H1 (cell line): Measurements from ENCODE around the gene SIK3. TPM values are rescaled to one million over a fixed set of nuclear protein-coding genes. Genes with fewer than 3 reads are reported as not detected.

Source experiments
- CTCF ChIA-PET: fragments of 300-600 bp; sonication (Branson Sonifier 250); formaldehyde crosslinking; loops from one replicate; lab custom pipeline; 2021; ENCODE audit not compliant: partially characterized antibody; lab: Charles Lee
- POLR2A ChIA-PET: fragments of 300-600 bp; sonication (Branson Sonifier 250); formaldehyde crosslinking; loops from one replicate; lab custom pipeline; 2021; ENCODE audit warnings: inconsistent platforms; ENCODE audit not compliant: partially characterized antibody; lab: Charles Lee
- DNase-seq, 2 experiments: peaks; one replicate each; pipeline versions ENCODE4 v3.0.0 to v3.0.0-alpha.2; 2010 to 2022; ENCODE audit warnings: low spot score in 2 of 2, low read depth in 1 of 2, mixed read lengths in 1 of 2
- FAIRE-seq: peaks from 2 replicates; lab custom pipeline; 2011; peaks lifted over from hg19 to GRCh38; lab: Jason Lieb, UNC
- H2AFZ ChIP-seq: 2 replicates; pipeline ENCODE4 v1.8.1; 2012; ENCODE audit warnings: low read length, inconsistent platforms
- H2AK5ac ChIP-seq: 2 replicates; pipeline ENCODE4 v1.6.1; 2013; ENCODE audit warnings: low read depth, low read length
- H2BK120ac ChIP-seq: replicated peaks from 2 replicates; pipeline ENCODE3; 2013; ENCODE audit warnings: low read depth, low read length, inconsistent platforms
- H2BK12ac ChIP-seq: 2 replicates; pipeline ENCODE4 v1.6.1; 2013; ENCODE audit warnings: low read depth, low read length
- H2BK15ac ChIP-seq: 2 replicates; pipeline ENCODE4 v1.6.1; 2013; ENCODE audit warnings: low read length
- H2BK20ac ChIP-seq: 2 replicates; pipeline ENCODE4 v1.6.1; 2013; ENCODE audit warnings: low read length
- H2BK5ac ChIP-seq: 2 replicates; pipeline ENCODE4 v1.6.1; 2013; ENCODE audit warnings: low read depth, low read length
- H3K14ac ChIP-seq: 2 replicates; pipeline ENCODE4 v1.6.1; 2013; ENCODE audit warnings: inconsistent platforms; ENCODE audit not compliant: insufficient read length
- H3K18ac ChIP-seq: 2 replicates; pipeline ENCODE4 v1.6.1; 2013; ENCODE audit warnings: low read length; ENCODE audit errors: extremely low read depth
- H3K23ac ChIP-seq: 2 replicates; pipeline ENCODE4 v1.6.1; 2013; ENCODE audit warnings: inconsistent platforms; ENCODE audit not compliant: insufficient read length
- H3K23me2 ChIP-seq: 2 replicates; pipeline ENCODE4 v1.6.1; 2013; ENCODE audit warnings: low read depth, low read length
- H3K27ac ChIP-seq: 2 replicates; pipeline ENCODE4 v1.6.1; 2011; ENCODE audit warnings: low read depth, low read length, inconsistent platforms
- H3K27me3 ChIP-seq, 4 experiments: replicated peaks in 1 of 4; 1 replicate in 1 of 4; 2 replicates in 3 of 4; pipeline versions ENCODE4 v1.6.1 to v1.8.1; 2011 to 2013; ENCODE audit warnings: low read length in 3 of 4, mild to moderate bottlenecking in 3 of 4, inconsistent platforms in 2 of 4, mixed read lengths in 2 of 4, moderate library complexity in 1 of 4; ENCODE audit not compliant: control insufficient read depth in 3 of 4, insufficient read depth in 3 of 4; ENCODE audit errors: extremely low read depth in 1 of 4
- H3K36me3 ChIP-seq, 4 experiments: 2 replicates each; pipeline versions ENCODE4 v1.6.1 to v1.8.1; 2011 to 2013; ENCODE audit warnings: mild to moderate bottlenecking in 4 of 4, low read length in 3 of 4, moderate library complexity in 2 of 4, control low read depth in 1 of 4, inconsistent platforms in 1 of 4; ENCODE audit not compliant: insufficient read depth in 4 of 4, control insufficient read depth in 2 of 4
- H3K4ac ChIP-seq: replicated peaks from 2 replicates; pipeline ENCODE3; 2013; ENCODE audit warnings: low read length, low read depth, mixed read lengths, inconsistent platforms; ENCODE audit not compliant: insufficient read length
- H3K4me1 ChIP-seq, 4 experiments: replicated peaks in 1 of 4; 1 replicate in 1 of 4; 2 replicates in 3 of 4; pipeline versions ENCODE4 v1.6.1 to v1.8.1; 2011 to 2013; ENCODE audit warnings: low read length in 3 of 4, inconsistent platforms in 2 of 4, mixed read lengths in 1 of 4; ENCODE audit not compliant: insufficient read depth in 4 of 4, control insufficient read depth in 3 of 4
- H3K4me2 ChIP-seq, 2 experiments: 2 replicates each; pipeline versions ENCODE4 v1.6.1 to v1.8.1; 2011 to 2013; ENCODE audit warnings: low read depth in 2 of 2, low read length in 2 of 2, control low read depth in 1 of 2, inconsistent platforms in 1 of 2, mild to moderate bottlenecking in 1 of 2; ENCODE audit not compliant: insufficient read depth in 1 of 2
- H3K4me3 ChIP-seq, 4 experiments: fragments of 200-600, 300-600 bp in 1 of 4; sonication (generic), shearing (Covaris generic), sonication (Bioruptor Twin) in 1 of 4; 2 replicates each; pipeline versions ENCODE4 v1.5.1 to v1.8.1; 2011 to 2016; ENCODE audit warnings: low read length in 4 of 4, low read depth in 3 of 4, control low read depth in 2 of 4, inconsistent platforms in 2 of 4, mild to moderate bottlenecking in 2 of 4, mixed read lengths in 1 of 4, moderate library complexity in 1 of 4; ENCODE audit not compliant: insufficient read depth in 2 of 4; ENCODE audit errors: extremely low read depth in 1 of 4
- H3K56ac ChIP-seq: replicated peaks from 2 replicates; pipeline ENCODE3; 2013; ENCODE audit warnings: low read depth, mild to moderate bottlenecking, mixed read lengths, low read length, inconsistent platforms; ENCODE audit not compliant: insufficient read length
- H3K79me1 ChIP-seq: 2 replicates; pipeline ENCODE4 v1.6.1; 2013; ENCODE audit warnings: low read depth, low read length, control low read depth
- H3K79me2 ChIP-seq, 2 experiments: 2 replicates each; pipeline versions ENCODE4 v1.6.1 to v1.8.1; 2012 to 2013; ENCODE audit warnings: low read length in 2 of 2, mild to moderate bottlenecking in 2 of 2, inconsistent platforms in 1 of 2; ENCODE audit not compliant: insufficient read depth in 2 of 2, control insufficient read depth in 1 of 2
- H3K9ac ChIP-seq, 4 experiments: replicated peaks in 1 of 4; 1 replicate in 1 of 4; 2 replicates in 3 of 4; pipeline versions ENCODE4 v1.6.1 to v1.8.1; 2011 to 2013; ENCODE audit warnings: low read depth in 3 of 4, low read length in 3 of 4, control low read depth in 2 of 4, mild to moderate bottlenecking in 2 of 4, moderate library complexity in 2 of 4, inconsistent platforms in 1 of 4; ENCODE audit errors: extremely low read depth in 1 of 4
- H3K9me3 ChIP-seq, 2 experiments: 2 replicates each; pipeline versions ENCODE4 v1.6.1 to v1.8.1; 2012 to 2013; ENCODE audit warnings: mild to moderate bottlenecking in 2 of 2, moderate library complexity in 2 of 2, control low read depth in 1 of 2, inconsistent platforms in 1 of 2, low read depth in 1 of 2, low read length in 1 of 2, mixed read lengths in 1 of 2; ENCODE audit not compliant: insufficient read depth in 2 of 2
- H4K20me1 ChIP-seq, 2 experiments: replicated peaks in 1 of 2; 2 replicates each; pipeline versions ENCODE3 to v1.8.1; 2011 to 2013; ENCODE audit warnings: inconsistent platforms in 2 of 2, low read length in 2 of 2, mild to moderate bottlenecking in 1 of 2; ENCODE audit not compliant: insufficient read depth in 2 of 2, control insufficient read depth in 1 of 2
- H4K5ac ChIP-seq: 2 replicates; pipeline ENCODE4 v1.6.1; 2013; ENCODE audit warnings: low read length, low read depth, mixed read lengths, inconsistent platforms; ENCODE audit not compliant: insufficient read length
- H4K8ac ChIP-seq: 2 replicates; pipeline ENCODE4 v1.8.0; 2013; ENCODE audit warnings: mild to moderate bottlenecking, moderate library complexity, low read length, inconsistent platforms; ENCODE audit not compliant: insufficient read depth; ENCODE audit errors: extremely low read depth
- H4K91ac ChIP-seq: replicated peaks from 2 replicates; pipeline ENCODE3; 2013; ENCODE audit warnings: low read length, mixed read lengths, inconsistent platforms; ENCODE audit not compliant: insufficient read length
- ASH2L ChIP-seq: fragments of 200-600, 300-600 bp; sonication (generic); IDR thresholded peaks from one replicate; pipeline ENCODE4 v1.7.1; 2017; ENCODE audit warnings: low read length
- ATF2 ChIP-seq: IDR thresholded peaks from 2 replicates; pipeline ENCODE4 v1.6.1; 2012; ENCODE audit warnings: low read length, inconsistent platforms
- BRCA1 ChIP-seq: IDR thresholded peaks from 2 replicates; pipeline ENCODE4 v1.6.1; 2012; ENCODE audit warnings: low read depth, low read length, improper control_type of control experiment
- FOSL1 ChIP-seq: IDR thresholded peaks from 2 replicates; pipeline ENCODE4 v1.6.1; 2011; ENCODE audit warnings: mild to moderate bottlenecking, low read depth, low read length, moderate library complexity; ENCODE audit not compliant: insufficient read depth
- JUN ChIP-seq: IDR thresholded peaks from 2 replicates; pipeline ENCODE4 v1.6.1; 2011; ENCODE audit warnings: low read depth, mild to moderate bottlenecking, improper control_type of control experiment, low read length
- PHF8 ChIP-seq: fragments of 200-600 bp; sonication (generic); conservative IDR thresholded peaks from 2 replicates; pipeline ENCODE4 v1.7.1; 2012; ENCODE audit warnings: low read depth, mild to moderate bottlenecking, inconsistent platforms, low read length, moderate library complexity
- POLR2A ChIP-seq, 2 experiments: IDR thresholded peaks; 1 replicate in 1 of 2; 2 replicates in 1 of 2; pipeline ENCODE4 v1.6.1; 2011; ENCODE audit warnings: low read depth in 2 of 2, low read length in 2 of 2, mild to moderate bottlenecking in 2 of 2; ENCODE audit errors: control extremely low read depth in 1 of 2
- SIRT6 ChIP-seq: IDR thresholded peaks from one replicate; pipeline ENCODE4 v1.7.1; 2012; ENCODE audit warnings: low read length, inconsistent platforms
- SP1 ChIP-seq: IDR thresholded peaks from 2 replicates; pipeline ENCODE4 v1.6.1; 2011; ENCODE audit warnings: low read depth, low read length
- SP2 ChIP-seq: IDR thresholded peaks from 2 replicates; pipeline ENCODE4 v1.6.1; 2012; ENCODE audit warnings: mild to moderate bottlenecking, low read length, inconsistent platforms
- WGBS, 2 experiments: shearing (Covaris generic) in 1 of 2; methylation state at CpG; one replicate each; pipeline versions ENCODE4 v1.1.6 to v1.1.7; 2013 to 2015; ENCODE audit warnings: low lambda C conversion rate in 2 of 2, mixed read lengths in 2 of 2, inconsistent platforms in 1 of 2, low coverage in 1 of 2, missing lambda C conversion rate in 1 of 2; ENCODE audit not compliant: insufficient replicate concordance in 2 of 2, insufficient coverage in 1 of 2, insufficient read length in 1 of 2; ENCODE audit errors: extremely low coverage in 1 of 2, missing lambda C conversion rate in 1 of 2; 5-methylcytosine and 5-hydroxymethylcytosine counted together
- polyA plus RNA-seq, 7 experiments: library from polyadenylated mRNA; depleted of rRNA in 3 of 7; stranded (reverse) in 5 of 7; unstranded in 2 of 7; fragments of >200 nt in 5 of 7; fragments of 200-250 nt in 2 of 7; gene quantifications; 1 replicate in 5 of 7; 2 replicates in 1 of 7; 4 replicates in 1 of 7; pipeline versions ENCODE4 v1.2.1 to v1.2.3, GENCODE V29; 2011 to 2013; ENCODE audit warnings: missing spikeins in 2 of 7, mixed read lengths in 2 of 7
- total RNA-seq: library from RNA; stranded (reverse); fragmentation: NEBNext Ultra II Directional; extraction: Animal tissue kit (Norgen Biotek cat#: 25700); gene quantifications from 2 replicates; pipeline ENCODE4 v1.2.1, GENCODE V29; 2021
- TF ChIP-seq, protein P1 (sequence below): IDR thresholded peaks from 2 replicates; pipeline ENCODE4 v1.6.1; 2011; ENCODE audit warnings: low read length, improper control_type of control experiment

SIK3 gene
- total and polyA plus RNA-seq, 2 of the 8 experiments (the other 6 are each of a cell fraction or from before 2014, with no cell fraction given) = 19.9 to 32.1 TPM

DNA sequence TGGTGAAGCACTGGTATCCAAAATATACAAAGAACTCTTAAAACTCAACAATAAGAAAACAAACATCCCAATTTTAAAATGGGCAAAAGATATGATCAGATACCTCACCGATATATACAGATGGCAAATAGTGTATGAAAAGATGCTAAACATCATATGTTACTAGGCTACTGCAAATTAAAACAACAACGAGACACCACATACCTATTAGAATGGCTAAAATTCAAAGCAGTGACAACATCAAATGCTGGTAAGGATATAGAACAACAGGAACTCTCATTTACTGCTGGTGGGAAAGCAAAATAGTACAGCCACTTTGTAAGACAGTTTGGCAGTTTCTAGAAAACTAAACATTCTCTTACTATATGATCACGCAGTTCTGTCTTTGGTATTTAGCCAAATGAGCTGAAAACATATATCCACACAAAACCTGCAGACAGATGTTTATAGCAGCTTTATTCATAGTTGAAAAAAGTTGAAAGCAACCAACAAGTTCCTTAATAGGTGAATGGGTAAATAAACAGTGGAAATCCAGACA lies 38.5 kb downstream of the SIK3 start:
- WGBS, 2 experiments = 88% methylated on average over 3 of the region's 3 CpGs; no CpG with 5 or more reads in 1 of the 2 experiments
- Histone ChIP-seq H2BK20ac (no peak overlapping the region), H4K5ac (no peak overlapping the region), H3K27ac (no peak overlapping the region), H3K14ac (no peak overlapping the region), H3K36me3 (no peaks in the 10 kb centered on the region), H3K4me3 (no peak overlapping the region), H2AK5ac (no peak overlapping the region), H3K9me3 (no peaks in the 10 kb centered on the region), H2BK15ac (no peak overlapping the region), H3K56ac (no peak overlapping the region), H4K91ac (no peak overlapping the region), H2AFZ (no peak overlapping the region), H3K4ac (no peak overlapping the region), H3K79me2 (peaks cover 0 to 82% of the 10 kb centered on the region in 2 experiments; a peak in 3 of 4 replicates), H3K79me1 (peaks cover 2% of the 10 kb centered on the region; the same call in 1 of the 2 replicates), H2BK12ac (no peak overlapping the region), H3K23me2 (no peaks in the 10 kb centered on the region), H4K8ac (no peak overlapping the region), H3K23ac (no peak overlapping the region), H3K4me1 (peaks cover 0 to 6% (median 0%) of the 10 kb centered on the region in 4 experiments; a peak in 1 of 7 replicates), H3K4me2 (no peak overlapping the region), H3K27me3 (no peaks in the 10 kb centered on the region), H3K18ac (no peak overlapping the region), H2BK5ac (no peak overlapping the region), H2BK120ac (no peak overlapping the region), H3K9ac (no peak overlapping the region), H4K20me1 (peaks cover 3% of the 10 kb centered on the region in 2 experiments)
- CTCF ChIA-PET = interaction anchor here (0.7 to 1.5 kb wide), 3 partner anchors 30 to 887 kb away, joined by 3 to 4 read pairs (median 3); no protein-coding TSS in a partner anchor
- FAIRE-seq (peak; percentile 52), DNase-seq (no peak)
- POLR2A ChIA-PET = interaction anchor here (1.2 kb wide), 1 partner anchor 158 kb away, joined by 3 read pairs; no protein-coding TSS in a partner anchor
- TF ChIP-seq JUN = no peak
- no peak for TF ChIP-seq PHF8
- no peak for TF ChIP-seq SP1
- TF ChIP-seq SIRT6 = no peak
- TF ChIP-seq POLR2A (IDR thresholded peaks at IDR 0.05; ENCODE audit: control extremely low read depth in 1 of 2, low read depth in 2 of 2, low read length in 2 of 2) = no peak
- no peak for TF ChIP-seq BRCA1
- TF ChIP-seq ASH2L = no peak
- no peak for TF ChIP-seq SP2
- TF ChIP-seq ATF2 = no peak
- TF ChIP-seq FOSL1 = no peak
- TF ChIP-seq, protein P1, sequence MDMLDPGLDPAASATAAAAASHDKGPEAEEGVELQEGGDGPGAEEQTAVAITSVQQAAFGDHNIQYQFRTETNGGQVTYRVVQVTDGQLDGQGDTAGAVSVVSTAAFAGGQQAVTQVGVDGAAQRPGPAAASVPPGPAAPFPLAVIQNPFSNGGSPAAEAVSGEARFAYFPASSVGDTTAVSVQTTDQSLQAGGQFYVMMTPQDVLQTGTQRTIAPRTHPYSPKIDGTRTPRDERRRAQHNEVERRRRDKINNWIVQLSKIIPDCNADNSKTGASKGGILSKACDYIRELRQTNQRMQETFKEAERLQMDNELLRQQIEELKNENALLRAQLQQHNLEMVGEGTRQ = no peak
